HFF-Myc (cell line): ENCODE data around the gene CDC5L.

Source experiments
- DNase-seq: peaks from one replicate; pipeline ENCODE4 v3.0.0-alpha.2; 2011; ENCODE audit warnings: low read depth; ENCODE audit errors: extremely low read depth
- H3K4me3 ChIP-seq: replicated peaks from 2 replicates; pipeline ENCODE4 v1.5.1; 2011; ENCODE audit warnings: low read depth, mild to moderate bottlenecking, control low read depth, low read length
- CTCF ChIP-seq: IDR thresholded peaks from 2 replicates; pipeline ENCODE4 v1.5.1; 2012; ENCODE audit warnings: mild to moderate bottlenecking, low read depth, low read length, control low read depth; ENCODE audit errors: missing control alignments

Gene CDC5L

GRCh38 chr6:44356487-44356886, 31.0 kb upstream of the CDC5L start:
- no peak for TF ChIP-seq CTCF
- no peak for DNase-seq
- H3K4me3 ChIP-seq, result no peak overlapping the region

GRCh38 chr6:44359973-44360372, 27.5 kb upstream of the CDC5L start:
- DNase-seq, result no peak
- no peak for TF ChIP-seq CTCF
- no peak overlapping the region for H3K4me3 ChIP-seq

DNA sequence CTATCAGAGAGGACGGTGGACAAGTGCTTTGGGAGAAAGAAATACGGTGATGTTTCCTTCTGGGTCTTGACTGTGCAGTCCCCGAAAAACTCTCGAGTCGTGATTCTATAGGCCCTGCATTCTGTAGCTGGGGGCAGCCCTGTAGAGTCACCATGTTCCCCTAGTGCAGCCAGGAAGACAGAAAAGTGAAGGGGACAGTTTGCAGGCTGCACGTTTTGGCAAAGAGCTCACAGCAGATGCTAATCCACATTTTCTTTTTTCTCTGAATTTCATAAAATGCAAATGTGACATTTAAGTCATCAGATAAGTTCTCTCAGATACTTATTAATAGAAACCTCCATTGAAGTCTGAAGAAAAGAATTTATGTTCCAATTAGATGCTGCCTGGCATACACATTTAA, 25.6 kb upstream of the CDC5L start:
- no peak for TF ChIP-seq CTCF
- H3K4me3 ChIP-seq, result no peak overlapping the region
- no peak for DNase-seq

DNA sequence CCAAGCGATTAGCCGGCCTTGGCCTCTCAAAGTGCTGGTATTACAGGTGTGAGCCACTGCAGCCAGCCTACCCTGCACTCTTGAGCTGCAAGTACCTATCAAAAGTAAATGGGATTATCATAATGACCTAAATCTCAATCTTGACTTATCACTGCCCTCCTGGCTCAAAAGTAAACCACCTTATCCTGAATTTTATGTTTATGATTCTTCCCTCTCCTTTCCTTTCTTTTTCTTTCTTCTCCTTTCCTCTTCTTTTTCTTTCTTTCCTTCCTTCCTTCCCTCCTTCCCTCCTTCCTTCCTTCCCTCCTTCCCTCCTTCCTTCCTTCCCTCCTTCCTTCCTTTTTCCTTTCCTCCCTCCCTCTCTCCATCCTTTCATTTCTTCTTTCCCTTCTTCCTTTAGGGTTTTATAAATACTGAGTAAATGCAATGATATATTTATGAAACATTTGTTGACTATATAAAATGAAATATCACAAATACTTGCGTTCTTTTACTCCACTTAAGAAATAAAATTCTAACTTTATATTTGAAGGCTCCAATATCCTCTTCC, 24.1 kb upstream of the CDC5L start:
- no peak for TF ChIP-seq CTCF
- no peak for DNase-seq
- H3K4me3 ChIP-seq, result no peak overlapping the region

- DNase-seq, result no peak
- no peak for TF ChIP-seq CTCF
- H3K4me3 ChIP-seq, result no peak overlapping the region
Measured at GRCh38 chr6:44366781-44367180, 20.7 kb upstream of the CDC5L start.

GRCh38 chr6:44367681-44368080, 19.8 kb upstream of the CDC5L start:
- no peak overlapping the region for H3K4me3 ChIP-seq
- DNase-seq, result no peak
- no peak for TF ChIP-seq CTCF

DNA sequence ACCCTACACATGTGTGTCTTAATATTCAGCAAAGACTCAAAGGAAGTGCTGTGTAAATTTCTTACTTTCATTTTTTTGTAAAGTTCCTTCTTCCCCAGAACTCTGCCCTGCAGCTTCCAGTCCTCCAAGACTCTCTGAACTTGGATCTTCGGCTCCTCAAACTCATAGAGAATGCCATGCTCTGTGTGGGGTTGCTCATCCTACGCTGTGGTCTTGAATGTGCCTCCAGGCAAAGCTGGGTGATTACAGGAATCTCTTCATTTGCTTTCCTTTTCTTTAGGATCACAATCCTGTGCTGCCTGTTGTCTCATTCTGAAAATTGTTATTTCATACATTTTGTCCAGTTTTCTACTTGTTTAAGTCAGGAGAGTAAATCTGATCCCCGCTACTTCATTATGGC, 14.5 kb upstream of the CDC5L start:
- no peak for DNase-seq
- no peak for TF ChIP-seq CTCF
- no peak overlapping the region for H3K4me3 ChIP-seq
